GM18511 (cell line): ENCODE results near the gene CRISP3.
"Not testable (repeated sequence)": the region's sequence is repeated elsewhere in the genome, so short reads cannot be mapped to it uniquely, and the experiment has no call there.

Source experiments
- ATAC-seq: cut with Tn5 transposase; IDR thresholded peaks from one replicate; pipeline ENCODE4 v1.9.1; 2021; ENCODE audit warnings: mild to moderate bottlenecking, moderate library complexity; ENCODE audit not compliant: unreplicated experiment

The CRISP3 gene, protein sequence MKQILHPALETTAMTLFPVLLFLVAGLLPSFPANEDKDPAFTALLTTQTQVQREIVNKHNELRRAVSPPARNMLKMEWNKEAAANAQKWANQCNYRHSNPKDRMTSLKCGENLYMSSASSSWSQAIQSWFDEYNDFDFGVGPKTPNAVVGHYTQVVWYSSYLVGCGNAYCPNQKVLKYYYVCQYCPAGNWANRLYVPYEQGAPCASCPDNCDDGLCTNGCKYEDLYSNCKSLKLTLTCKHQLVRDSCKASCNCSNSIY

DNA sequence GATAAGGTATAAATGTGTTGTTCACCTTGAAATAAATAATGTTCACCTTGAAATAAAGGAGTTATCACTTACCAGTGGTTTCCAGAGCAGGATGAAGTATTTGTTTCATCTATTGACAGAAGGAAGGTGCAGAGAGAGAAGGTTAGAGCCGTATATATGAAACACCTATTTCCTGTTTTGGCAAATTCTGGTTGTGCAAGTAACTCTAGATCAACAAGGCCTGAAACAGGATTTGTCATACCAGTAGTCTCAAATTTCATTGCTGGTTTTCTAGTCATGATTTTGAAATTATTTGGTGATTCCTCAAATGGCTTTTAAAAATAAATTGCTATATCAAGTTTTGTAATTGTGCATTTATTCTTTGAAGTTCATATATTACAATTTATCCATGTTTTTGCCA lies at the start of gene CRISP3:
CRISP3 (minus strand) TSS at position 130 of the 400 bp plus-strand sequence; CDS start at position 109, 21 bp downstream.
- ATAC-seq = no peak

DNA sequence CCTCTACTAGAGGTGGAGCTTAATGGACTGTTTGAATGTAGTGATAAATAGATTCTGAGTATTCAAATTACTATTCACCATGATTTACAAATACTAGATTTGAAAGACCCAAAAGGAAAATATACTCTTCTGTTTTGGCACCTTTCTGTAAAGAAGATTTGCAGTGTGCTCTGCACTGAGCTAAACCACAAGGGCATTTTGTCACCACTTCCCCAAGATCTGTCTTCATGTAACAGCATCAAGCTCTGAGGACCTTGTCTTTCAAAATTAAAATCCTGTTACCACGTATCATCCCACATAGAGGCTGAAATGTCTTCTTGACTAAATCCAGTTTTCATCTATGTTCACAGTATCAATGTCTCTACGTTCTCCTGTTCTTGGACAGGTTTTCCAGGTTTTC lies 46.2 kb upstream of the CRISP3 start:
- no peak for ATAC-seq

DNA sequence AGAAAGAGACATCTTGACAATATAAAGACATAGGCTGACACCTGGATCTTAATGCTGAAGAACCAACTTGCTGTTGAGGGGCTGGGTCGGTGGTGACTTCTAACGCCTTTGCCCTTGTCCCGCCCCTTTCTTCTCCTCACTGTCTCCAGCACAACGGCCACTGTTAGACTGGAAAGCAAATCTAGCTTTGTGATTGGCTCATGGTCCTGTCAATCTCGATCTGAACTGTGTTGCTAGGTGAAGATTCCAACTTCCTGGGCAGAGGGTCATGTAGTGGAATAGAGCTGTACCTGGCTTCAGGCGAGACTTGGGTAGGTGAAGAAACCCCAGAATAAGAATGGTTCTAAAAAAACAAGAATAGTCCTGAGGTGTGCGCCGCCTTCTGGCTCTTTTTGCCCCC lies 43.0 kb upstream of the CRISP3 start, which contains the start of gene PGK2:
PGK2 (minus strand) TSS at position 110 of the 400 bp plus-strand sequence; CDS start at position 12, 98 bp downstream.
- no peak for ATAC-seq

DNA sequence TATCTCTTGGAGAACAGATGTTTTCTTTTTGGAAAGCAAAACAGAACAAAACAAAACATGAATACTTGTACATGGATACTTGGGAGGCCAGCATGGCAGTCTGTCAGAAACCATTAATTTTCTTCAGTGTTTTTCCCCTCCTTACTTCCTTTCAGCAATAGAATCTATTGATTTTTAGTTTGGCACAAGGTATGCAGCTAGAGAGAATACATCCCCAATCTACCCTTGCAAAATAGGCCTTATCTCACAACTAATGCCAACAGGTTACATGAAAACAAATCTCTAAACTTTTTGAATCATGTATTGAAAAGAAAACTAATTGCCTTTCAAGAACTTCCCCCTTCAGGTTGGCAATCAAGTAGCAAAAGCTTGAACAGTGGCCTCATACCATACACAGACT lies 40.1 kb upstream of the CRISP3 start:
- no peak for ATAC-seq

DNA sequence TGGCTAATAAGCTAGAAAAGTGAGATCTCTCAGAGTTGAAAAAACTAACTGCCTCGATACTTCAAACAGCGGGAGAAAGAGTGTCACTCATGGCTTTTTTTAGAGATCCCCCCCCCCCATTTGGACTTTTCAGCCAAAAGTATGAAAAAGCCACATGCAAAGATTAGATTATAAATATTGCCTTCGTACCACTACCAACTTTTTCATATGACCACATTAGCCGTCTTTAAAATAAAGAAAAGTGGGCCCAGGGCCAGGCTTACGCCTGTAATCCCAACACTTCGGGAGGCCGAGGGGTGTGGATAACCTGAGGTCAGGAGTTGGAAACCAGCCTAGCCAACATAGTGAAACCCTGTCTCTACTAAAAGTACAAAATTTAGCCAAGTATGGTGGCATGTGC lies 38.5 kb upstream of the CRISP3 start:
- ATAC-seq = no peak

DNA sequence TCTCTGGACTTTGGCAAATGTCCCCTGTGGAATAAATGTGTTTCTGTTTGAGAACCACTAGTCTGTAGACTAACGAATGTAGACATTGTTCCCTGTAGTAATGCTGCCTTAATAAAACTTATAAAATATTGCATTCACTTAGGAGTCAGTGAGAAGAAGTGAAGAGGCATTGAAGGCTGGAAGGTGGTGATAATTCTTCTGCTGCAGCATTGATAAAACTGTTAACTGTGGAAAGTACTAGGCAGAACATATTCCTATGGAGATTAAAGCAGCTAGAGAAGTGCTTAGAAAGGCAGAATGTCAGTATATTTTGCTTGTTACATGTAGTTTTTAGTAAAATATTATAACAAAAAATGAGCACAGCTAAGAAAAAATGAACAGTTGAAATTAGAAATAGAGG lies 38.1 kb upstream of the CRISP3 start:
- ATAC-seq = no peak

DNA sequence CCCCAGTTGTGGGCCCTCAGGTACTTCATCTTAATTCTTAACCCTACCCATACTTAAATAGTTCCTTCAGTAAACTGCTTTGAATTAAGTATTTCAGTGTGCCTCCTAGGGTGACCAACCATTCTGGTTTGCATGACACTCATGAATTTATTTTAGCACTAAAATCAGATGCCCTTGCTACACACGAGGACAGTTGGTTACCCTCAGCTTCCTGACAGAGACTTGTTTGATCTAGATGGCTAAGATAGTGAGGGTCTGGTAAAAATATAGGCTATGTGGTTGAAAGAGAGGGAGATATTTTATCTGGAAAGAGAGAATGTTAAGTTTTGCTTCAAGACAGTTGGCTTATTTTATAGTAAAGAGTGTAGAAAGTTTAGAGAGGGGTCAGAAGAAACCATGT lies 32.3 kb upstream of the CRISP3 start:
- no peak for ATAC-seq

DNA sequence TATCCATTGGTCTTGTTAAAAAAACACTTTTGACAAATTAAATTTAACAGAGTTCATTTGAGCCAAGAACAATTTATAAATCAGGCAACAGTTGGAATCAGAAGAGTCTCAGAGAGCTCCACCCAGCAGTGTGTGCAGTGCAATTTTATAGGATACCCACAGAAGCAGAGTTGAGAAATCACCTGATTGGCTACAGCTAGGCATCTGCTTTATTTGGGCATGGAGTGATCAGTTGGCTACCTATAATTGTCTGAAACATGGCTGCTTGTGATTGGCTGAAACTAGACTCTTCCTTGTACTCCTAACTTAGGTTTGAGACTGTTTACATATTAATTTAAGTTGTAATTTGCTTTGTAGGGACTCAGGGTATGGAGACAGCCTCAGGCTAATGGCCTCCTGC lies 30.9 kb upstream of the CRISP3 start:
- ATAC-seq = no peak

DNA sequence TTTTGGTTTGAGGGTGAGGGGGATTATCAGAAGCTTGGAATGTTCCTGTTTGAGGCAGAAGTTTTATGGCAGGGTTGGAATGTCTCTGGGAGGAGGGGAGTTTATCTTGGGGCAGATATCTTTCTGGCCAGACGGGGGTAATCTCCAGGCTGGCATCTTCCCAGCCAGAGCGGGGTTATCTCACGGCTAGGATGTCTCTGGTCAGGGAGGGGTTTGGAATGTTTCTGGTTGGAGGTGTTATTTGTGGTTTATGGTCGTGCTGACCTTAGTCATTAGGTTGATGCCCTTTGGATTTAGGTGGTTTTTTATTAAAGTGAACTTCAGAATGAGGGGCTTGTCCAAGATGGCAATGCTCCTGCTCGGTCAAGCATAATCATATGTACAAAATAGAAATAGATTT lies 28.1 kb upstream of the CRISP3 start:
- ATAC-seq = no peak

DNA sequence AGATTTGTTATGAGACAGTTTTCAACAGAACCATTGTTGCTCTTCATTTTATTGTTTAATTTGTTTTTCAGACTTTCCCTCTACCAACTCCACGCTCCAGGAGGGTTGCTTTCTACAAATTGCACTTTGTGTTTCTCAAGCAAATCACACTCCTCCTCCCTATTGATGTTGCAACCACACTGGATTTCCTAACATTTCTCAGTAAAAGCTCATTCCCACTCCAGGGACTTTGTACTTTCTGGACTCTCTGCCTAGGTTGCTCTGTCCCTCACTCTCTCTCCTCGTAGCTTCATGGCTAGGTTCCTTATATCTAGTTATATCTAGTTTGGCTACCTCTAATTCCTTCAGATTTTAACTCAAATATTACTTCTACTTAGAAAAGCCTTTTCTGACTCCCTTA lies 22.6 kb upstream of the CRISP3 start:
- ATAC-seq = no peak

DNA sequence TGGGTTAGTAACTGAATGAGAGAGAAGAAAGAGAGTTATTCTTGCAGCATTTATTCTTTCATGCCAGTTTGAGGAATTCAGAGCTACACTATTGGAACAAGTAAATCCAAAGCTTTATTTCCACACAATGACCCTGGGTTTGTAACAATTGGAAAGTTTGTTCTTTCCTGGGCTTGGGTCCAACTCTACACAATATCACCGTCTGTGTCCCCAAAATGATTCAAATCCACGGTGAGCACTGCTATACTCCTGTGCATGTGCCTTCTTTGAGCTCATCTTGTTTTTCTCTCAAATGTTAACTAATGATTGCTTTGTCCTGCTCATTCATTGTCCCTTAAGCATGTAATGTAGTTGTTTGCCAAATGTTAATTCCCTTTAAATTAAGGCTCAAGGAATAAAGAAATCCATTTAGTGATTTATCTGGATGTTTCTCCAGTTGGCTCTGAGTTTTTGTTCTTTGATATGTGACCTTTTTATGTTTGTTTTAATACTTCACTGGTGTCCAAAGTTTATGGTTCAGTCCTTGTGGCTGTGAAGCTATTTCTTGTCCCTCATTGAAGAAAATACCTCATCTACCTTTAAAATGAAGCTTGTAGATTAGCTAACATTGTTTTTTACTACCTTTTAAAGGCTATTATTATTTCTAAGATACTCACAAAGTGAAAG lies 20.5 kb upstream of the CRISP3 start:
- ATAC-seq = no peak

DNA sequence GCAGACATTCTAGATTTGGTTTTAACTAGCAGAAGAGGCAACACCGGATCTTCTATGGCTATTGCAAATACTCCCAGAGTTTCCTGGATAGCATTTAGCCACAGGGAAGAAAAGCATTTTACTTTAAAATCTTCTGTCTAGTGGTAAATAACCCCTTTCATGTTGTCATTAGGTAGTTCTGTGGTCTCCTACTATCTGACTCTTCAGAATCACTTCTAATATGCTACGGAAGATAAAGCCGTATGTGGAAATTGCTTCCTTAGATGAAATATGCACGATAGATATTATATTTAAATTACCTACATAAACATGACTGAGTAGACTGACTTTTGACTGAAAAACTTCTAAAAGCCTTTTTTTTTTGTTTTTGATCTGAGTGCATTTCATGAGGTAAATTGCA lies 759 bp downstream of the CRISP3 start:
- ATAC-seq = no peak

DNA sequence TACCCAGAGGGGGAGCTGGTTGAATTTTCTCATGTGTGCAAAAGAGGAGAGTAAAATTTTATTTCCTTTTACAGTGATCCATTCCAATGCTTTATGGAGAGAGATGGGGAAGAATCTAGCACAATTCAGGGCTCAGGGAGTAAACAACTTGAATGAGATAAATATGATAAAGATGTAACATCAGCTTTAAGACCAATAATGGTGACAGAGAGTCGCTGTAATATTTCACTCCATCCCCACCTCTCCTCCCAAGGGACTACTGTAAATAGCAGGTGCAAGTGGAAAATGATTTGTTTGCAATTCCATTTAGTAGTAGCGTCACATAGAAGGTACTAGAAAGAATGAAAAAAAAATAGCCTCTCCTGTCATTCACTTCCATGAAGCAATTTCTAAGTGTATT lies 4.8 kb downstream of the CRISP3 start:
- no peak for ATAC-seq

DNA sequence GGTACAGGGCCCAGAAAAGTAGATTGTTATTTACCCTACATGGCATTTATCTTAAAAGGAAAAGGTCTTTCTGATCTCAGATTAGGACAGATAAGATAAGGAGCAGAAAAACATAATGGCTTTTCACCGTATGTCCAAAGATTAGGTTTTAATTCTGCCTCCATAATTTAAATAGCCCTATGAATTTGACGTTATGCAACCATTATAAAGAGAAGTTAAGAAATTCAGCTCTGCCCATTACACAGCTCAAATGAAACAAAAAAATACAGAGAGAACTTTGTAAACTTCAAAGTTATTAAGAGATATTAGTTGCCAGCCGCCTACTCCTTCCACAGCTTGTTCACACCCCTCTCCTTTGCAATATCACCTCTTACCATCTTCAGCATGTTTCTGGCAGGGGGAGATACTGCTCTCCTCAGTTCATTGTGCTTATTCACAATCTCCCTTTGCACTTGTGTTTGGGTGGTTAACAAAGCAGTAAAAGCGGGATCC lies 8.1 kb downstream of the CRISP3 start:
- no peak for ATAC-seq

DNA sequence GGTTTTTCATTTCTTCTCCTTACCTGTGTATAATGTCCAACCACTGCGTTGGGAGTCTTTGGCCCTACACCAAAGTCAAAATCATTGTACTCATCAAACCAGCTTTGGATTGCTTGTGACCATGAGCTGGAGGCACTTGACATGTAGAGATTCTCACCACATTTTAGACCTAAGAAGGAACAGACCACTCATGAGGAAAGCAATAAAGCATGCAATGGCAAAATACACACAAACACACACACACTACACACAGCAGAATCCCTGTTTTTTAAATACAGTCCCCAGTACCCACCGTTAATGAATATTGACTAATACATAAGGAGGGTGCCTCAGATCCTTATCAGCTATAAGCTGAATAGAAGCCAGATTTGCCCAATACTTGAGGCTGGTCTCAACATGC lies 10.5 kb downstream of the CRISP3 start:
- ATAC-seq = no peak

DNA sequence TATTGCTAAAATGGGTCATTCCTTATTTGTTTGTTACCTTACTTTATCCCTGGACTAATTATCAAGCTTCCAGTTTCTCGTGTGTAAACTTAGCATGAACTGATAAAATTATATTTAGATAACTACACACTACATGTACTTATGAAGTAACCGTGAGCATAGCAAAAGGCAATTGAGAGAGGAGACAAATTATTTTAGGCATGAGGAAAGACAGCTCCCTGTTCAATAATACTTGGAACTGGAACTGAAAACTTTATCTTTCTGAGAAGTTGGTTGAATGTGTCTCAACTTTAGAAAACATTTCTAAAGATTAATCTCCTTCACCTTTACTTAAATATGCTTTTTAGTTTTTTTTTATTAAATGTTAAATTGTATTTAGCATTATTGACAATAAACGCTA lies 11.4 kb downstream of the CRISP3 start:
- ATAC-seq = no peak

DNA sequence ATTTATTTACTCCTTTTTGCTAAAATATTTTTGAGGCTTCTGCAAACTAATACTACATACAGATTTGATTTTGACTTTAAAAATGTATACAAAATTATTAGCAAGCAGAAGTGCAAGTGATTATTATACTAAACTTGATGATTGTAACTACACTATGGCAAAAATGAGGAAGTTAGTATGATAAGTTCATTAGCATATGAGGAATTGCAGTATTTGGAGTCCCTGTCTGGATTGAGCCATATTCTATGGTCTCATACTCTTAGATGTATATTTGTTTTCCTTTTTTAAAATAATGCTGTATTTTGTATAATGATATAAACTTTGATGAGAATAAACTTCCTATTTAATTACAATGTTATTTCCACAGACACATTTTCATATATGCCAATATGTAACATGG lies 13.9 kb downstream of the CRISP3 start:
- no peak for ATAC-seq

DNA sequence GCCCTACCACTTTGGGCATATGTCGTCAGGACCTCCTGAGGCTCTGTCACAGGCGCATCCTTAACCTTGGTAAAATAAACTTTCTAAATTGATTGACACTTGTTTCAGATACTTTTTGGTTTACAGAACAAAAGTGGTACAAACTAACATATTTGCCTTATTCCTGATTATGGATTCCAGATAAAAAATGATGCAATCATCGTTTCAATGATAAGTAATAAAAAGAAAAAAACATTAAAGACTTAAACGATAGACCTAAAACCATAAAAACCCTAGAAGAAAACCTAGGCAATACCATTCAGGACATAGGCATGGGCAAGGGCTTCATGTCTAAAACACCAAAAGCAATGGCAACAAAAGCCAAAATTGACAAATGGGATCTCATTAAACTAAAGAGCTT lies 20.3 kb downstream of the CRISP3 start:
- not testable (repeated sequence) for ATAC-seq

DNA sequence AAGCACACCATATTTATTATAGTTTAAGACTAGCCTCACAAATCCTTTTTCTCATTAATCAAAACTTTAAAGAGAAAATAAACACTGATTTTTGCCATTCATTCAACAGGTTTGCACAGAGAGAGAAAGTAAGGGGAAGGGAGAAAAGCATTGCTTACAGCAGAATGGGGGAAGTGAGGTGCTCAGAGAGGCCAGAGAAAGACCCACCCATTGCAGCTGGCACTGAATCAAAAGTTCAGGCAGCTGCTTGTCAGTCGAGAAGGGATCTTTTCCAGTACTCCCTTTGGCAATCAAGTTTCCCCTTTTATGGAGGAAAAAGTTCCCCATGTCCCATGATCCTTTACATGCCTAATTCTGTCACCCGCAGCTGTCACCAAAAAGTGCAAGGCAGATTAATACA lies 22.9 kb downstream of the CRISP3 start:
- no peak for ATAC-seq

DNA sequence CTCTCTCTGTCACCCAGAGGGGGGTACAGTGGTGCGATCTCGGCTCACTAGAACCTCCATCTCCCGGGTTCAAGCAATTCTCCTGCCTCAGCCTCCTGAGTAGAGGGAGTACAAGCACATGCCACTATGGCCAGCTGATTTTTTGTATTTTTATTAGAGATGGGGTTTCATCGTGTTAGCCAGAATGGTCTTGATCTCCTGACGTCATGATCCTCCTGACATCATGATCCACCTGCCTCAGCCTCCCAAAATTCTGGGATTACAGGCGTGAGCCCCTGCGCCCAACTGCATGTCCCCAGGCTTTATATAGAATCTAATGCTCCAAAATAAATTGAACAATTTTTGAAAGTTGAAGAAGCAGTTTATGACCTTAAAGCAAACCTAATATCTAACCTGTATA lies 23.8 kb downstream of the CRISP3 start:
- no peak for ATAC-seq

DNA sequence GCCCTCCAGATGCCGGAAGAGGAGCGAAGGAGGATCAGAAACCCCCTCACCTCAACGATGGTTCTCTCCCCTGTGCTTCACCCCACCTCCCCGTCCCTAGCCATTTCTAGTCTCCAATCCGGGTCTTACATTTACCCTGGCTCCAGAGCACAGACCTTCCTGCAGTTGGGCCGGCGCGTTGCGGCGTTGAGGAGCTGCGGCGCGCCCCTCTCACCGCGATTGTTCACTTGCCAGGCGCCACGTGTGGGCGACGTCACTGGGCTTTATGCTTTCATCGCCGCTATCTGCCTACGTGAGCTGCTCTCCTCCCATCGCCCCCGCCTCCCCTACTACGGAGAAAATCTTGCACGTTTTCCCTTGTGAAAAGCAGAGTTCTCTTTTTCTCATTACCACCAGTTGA lies 30.8 kb downstream of the CRISP3 start, which contains the start of gene CRISP2:
CRISP2 (minus strand) TSS at position 198 of the 400 bp plus-strand sequence. CDS start 4,347 bp downstream, outside the sequence.
- ATAC-seq = no peak

DNA sequence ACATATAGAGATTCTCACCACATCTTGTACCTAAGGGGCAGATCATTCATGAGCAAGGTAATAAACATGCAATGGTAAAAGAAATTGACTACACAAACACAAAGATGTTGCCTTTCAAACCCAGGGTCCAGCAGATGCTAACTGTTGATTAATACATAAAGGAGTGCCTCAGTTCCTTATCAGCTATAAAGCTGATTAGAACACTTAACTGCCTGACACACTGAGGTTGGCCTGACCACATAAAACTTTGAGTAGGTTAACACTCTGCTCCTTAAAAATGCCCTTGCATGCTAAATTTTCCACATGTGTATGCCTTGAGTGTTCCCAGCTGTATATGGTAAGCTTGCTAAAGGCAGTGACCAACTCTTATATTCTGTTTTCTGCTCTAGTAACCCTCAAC lies 45.7 kb downstream of the CRISP3 start:
- no peak for ATAC-seq
